SU-DHL-6 (cell line): ENCODE measurements around the gene GBA2.

Source experiments
- CTCF ChIP-seq: fragments of 200-600 bp; sonication (generic); IDR thresholded peaks from one replicate; pipeline ENCODE4 v1.5.1; 2017; ENCODE audit warnings: antibody characterized with exemption, mild to moderate bottlenecking, low read length, moderate library complexity; ENCODE audit not compliant: insufficient read depth, poor library complexity, severe bottlenecking
- EZH2phosphoT487 ChIP-seq: fragments of 200-600 bp; sonication (generic), shearing (Covaris generic); conservative IDR thresholded peaks from 2 replicates; pipeline ENCODE4 v1.6.1; 2018; ENCODE audit warnings: mild to moderate bottlenecking, antibody characterized with exemption, low read length, moderate library complexity, mixed read lengths

DNA sequence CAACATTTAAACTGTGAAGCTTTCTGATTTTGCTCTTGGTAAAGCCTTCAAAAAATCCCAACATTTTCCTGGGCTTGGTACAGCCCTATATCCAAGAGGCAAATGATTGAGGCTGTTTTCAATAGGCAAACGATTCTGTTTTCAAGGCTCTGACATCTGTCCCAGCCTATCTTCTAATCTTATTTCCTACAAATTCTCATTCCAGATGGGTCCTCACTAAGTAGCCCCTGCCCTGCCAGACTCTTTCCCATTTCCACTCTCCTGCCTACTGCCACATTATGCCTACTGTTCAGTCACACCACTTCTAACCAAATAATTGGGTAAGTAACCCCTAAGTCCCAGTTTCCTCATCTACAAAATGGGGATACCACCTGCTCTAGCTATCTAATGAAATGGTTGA, 3.5 kb downstream of the GBA2 start:
- TF ChIP-seq CTCF: no peak
- no peak for TF ChIP-seq EZH2phosphoT487
